RWPE1 (cell line): ENCODE measurements around the gene GOLT1B.

ENCODE experiments used
- CTCF ChIA-PET: fragments of 350-600 bp; sonication (Branson Sonifier 250); formaldehyde crosslinking; extraction: SDS; loops from one replicate; lab custom pipeline; 2021; lab: Yijun Ruan, JAX
- POLR2A ChIA-PET: fragments of 400-600 bp; formaldehyde crosslinking; extraction: SDS; loops from one replicate; lab custom pipeline; 2020; ENCODE audit warnings: antibody characterized with exemption; ENCODE audit not compliant: low non-redundant PET; lab: Yijun Ruan, JAX
- DNase-seq: peaks from one replicate; pipeline ENCODE4 v3.0.0; 2012; ENCODE audit warnings: low spot score
- H3K27ac ChIP-seq: fragments of 450-650 bp; 2 replicates; pipeline ENCODE4 v1.5.1; 2017
- TF ChIP-seq, protein P1 (sequence below): fragments of 450-650 bp; conservative IDR thresholded peaks from 2 replicates; pipeline ENCODE4 v1.5.1; 2017; ENCODE audit warnings: low read depth, mild to moderate bottlenecking

Gene GOLT1B

DNA sequence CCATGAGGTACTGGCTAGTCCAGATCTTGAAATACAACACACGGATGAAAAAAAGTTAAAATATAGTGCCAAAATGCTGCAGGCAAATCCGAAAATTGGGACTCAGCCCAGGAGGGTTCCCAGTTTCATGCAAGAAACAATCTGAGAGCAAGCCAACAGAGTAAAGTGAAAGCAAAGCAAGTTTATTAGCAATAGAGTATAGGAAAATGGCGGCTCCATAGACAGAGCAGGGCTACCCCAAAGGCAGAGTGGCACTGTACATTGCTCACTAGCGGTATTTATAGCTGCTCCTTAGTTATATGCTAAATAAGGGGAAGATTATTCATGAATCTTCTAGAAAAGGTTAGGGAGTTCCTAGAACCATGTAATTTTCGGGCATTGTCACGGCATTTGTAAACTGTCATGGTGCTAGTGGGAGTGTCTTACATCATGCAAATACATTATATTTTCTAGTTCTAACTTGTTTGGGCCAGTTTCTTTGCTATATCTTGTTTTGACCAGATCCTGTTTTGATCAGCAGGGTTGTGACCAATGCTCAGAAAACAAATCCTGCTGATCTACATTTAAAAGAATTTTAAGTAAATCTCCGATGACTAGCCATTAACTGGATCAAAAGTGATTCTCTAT, 29.3 kb upstream of the GOLT1B start:
- TF ChIP-seq, protein P1, sequence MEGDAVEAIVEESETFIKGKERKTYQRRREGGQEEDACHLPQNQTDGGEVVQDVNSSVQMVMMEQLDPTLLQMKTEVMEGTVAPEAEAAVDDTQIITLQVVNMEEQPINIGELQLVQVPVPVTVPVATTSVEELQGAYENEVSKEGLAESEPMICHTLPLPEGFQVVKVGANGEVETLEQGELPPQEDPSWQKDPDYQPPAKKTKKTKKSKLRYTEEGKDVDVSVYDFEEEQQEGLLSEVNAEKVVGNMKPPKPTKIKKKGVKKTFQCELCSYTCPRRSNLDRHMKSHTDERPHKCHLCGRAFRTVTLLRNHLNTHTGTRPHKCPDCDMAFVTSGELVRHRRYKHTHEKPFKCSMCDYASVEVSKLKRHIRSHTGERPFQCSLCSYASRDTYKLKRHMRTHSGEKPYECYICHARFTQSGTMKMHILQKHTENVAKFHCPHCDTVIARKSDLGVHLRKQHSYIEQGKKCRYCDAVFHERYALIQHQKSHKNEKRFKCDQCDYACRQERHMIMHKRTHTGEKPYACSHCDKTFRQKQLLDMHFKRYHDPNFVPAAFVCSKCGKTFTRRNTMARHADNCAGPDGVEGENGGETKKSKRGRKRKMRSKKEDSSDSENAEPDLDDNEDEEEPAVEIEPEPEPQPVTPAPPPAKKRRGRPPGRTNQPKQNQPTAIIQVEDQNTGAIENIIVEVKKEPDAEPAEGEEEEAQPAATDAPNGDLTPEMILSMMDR, result no peak
- ChIA-PET CTCF (no interaction called here), POLR2A (no interaction called here)
- H3K27ac ChIP-seq, result no peak overlapping the region
- DNase-seq, result no peak

DNA sequence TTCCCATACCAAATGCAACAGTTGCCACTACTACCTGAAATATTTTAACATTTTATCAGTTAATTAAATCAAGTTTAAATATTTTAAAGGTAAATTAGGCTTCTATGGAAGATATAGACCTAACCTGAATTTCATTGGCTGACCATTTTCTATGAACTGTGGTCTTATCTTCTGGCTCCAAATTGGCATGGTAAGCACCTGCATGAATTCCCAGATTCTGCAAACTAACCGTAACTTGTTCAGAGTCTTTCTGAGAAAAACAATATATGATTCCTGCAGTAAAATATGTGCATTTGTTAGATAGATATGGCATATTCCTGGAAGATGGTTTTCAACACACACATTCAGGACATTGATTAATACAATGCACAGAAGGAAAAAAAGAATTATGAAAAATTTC, 26.0 kb upstream of the GOLT1B start:
- CTCF ChIA-PET, result no interaction called here
- H3K27ac ChIP-seq, result no peak overlapping the region
- TF ChIP-seq, protein P1, result no peak
- POLR2A ChIA-PET, result no interaction called here
- no peak for DNase-seq

DNA sequence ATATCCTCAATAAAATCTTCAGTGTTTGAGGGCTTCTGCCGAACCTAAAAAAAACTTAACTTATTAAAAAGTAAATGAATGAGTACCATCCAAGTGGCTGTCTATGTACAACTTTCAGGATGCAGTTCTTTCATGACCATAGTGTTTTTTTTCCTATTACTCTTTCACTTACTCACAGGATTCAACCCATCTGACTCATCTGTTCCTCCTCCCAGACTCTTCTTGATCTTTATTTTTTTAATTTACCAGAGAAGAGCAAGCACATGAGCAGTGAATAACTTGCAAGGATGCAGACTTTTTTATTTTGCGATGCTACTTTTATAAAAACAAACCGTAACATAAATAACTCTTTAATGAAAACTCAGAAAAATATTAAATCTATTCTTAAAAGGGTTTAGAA, 24.6 kb upstream of the GOLT1B start:
- ChIA-PET CTCF (no interaction called here), POLR2A (no interaction called here)
- DNase-seq, result peak; percentile 4
- H3K27ac ChIP-seq, result no peak overlapping the region
- TF ChIP-seq, protein P1, result no peak

- TF ChIP-seq, protein P1, result no peak
- ChIA-PET POLR2A (no interaction called here), CTCF (no interaction called here)
- DNase-seq, result no peak
- H3K27ac ChIP-seq, result no peak overlapping the region
These were observed 22.7 kb upstream of the GOLT1B start for GRCh38 chr12:21478756-21479455.

GRCh38 chr12:21483531-21483930, 18.1 kb upstream of the GOLT1B start:
- CTCF ChIA-PET, result interaction anchor here (0.7 kb wide), 1 partner anchor 91 kb away, joined by 6 read pairs; no protein-coding TSS in a partner anchor
- no peak overlapping the region for H3K27ac ChIP-seq
- no peak for DNase-seq
- POLR2A ChIA-PET, result no interaction called here
- TF ChIP-seq, protein P1, result no peak

GRCh38 chr12:21485998-21486397, 15.6 kb upstream of the GOLT1B start:
- CTCF ChIA-PET, result interaction anchor here (0.6 kb wide), 1 partner anchor 56 kb away, joined by 4 read pairs; no protein-coding TSS in a partner anchor
- DNase-seq, result no peak
- POLR2A ChIA-PET, result interaction anchor here (0.6 kb wide), 1 partner anchor 12 kb away, joined by 3 read pairs; no protein-coding TSS in a partner anchor
- TF ChIP-seq, protein P1, result no peak
- no peak overlapping the region for H3K27ac ChIP-seq
